Muscle layer of colon (tissue), 2 donors: ENCODE results near the gene COL26A1.

Experiments used
- H3K27ac ChIP-seq: one replicate; pipeline ENCODE4 v1.7.0; 2013; ENCODE audit warnings: low read depth, mild to moderate bottlenecking, low read length, moderate library complexity
- H3K27me3 ChIP-seq, 2 donors: one replicate each; pipeline ENCODE4 v1.7.0; 2013; ENCODE audit warnings: low read length in 2 of 2, mild to moderate bottlenecking in 2 of 2; ENCODE audit not compliant: insufficient read depth in 2 of 2, control insufficient read depth in 1 of 2
- H3K36me3 ChIP-seq: one replicate; pipeline ENCODE4 v1.7.0; 2013; ENCODE audit warnings: mild to moderate bottlenecking, low read length; ENCODE audit not compliant: insufficient read depth
- H3K4me1 ChIP-seq: one replicate; pipeline ENCODE4 v1.7.0; 2013; ENCODE audit warnings: mild to moderate bottlenecking, low read length; ENCODE audit not compliant: insufficient read depth
- H3K4me3 ChIP-seq, 2 donors: one replicate each; pipeline ENCODE4 v1.7.0; 2013; ENCODE audit warnings: low read length in 2 of 2, low read depth in 1 of 2, mild to moderate bottlenecking in 1 of 2, moderate library complexity in 1 of 2
- H3K9ac ChIP-seq: one replicate; pipeline ENCODE4 v1.7.0; 2013; ENCODE audit warnings: low read length
- H3K9me3 ChIP-seq: one replicate; pipeline ENCODE4 v1.7.0; 2013; ENCODE audit warnings: mild to moderate bottlenecking, low read length
- donor health status: abdominal sarcoma.
- donor health status: Adenocarcinoma of cecum.

The COL26A1 gene

GRCh38 chr7:101532400-101533102 is 169.9 kb downstream of the COL26A1 start:
- Histone ChIP-seq H3K27me3 (no peaks in the 10 kb centered on the region), H3K4me1 (no peaks in the 10 kb centered on the region), H3K9me3 (no peaks in the 10 kb centered on the region)

GRCh38 chr7:101533103-101533465 is 170.4 kb downstream of the COL26A1 start:
- Histone ChIP-seq H3K4me1 (no peaks in the 10 kb centered on the region), H3K27ac (no peak overlapping the region), H3K9ac (no peak overlapping the region), H3K36me3 (no peaks in the 10 kb centered on the region), H3K9me3 (no peaks in the 10 kb centered on the region), H3K27me3 (no peaks in the 10 kb centered on the region), H3K4me3 (no peak overlapping the region)

More at GRCh38 chr7:101532400-101533102, 169.9 kb downstream of the COL26A1 start:
- Histone ChIP-seq H3K27ac (no peak overlapping the region), H3K9ac (no peak overlapping the region), H3K4me3 (no peak overlapping the region), H3K36me3 (no peaks in the 10 kb centered on the region)

GRCh38 chr7:101534015-101534803 is 171.5 kb downstream of the COL26A1 start:
- Histone ChIP-seq H3K9me3 (no peaks in the 10 kb centered on the region), H3K9ac (no peak overlapping the region), H3K4me1 (no peaks in the 10 kb centered on the region), H3K36me3 (no peaks in the 10 kb centered on the region), H3K27me3 (no peaks in the 10 kb centered on the region), H3K4me3 (no peak overlapping the region), H3K27ac (no peak overlapping the region)

- no peak overlapping the region for H3K27ac ChIP-seq
- H3K9ac ChIP-seq, result no peak overlapping the region
- H3K36me3 ChIP-seq, result no peaks in the 10 kb centered on the region
- no peaks in the 10 kb centered on the region for H3K4me1 ChIP-seq
- H3K4me3 ChIP-seq, result no peak overlapping the region
- H3K27me3 ChIP-seq, result no peaks in the 10 kb centered on the region
- no peaks in the 10 kb centered on the region for H3K9me3 ChIP-seq
Observed at GRCh38 chr7:101534873-101535272, 172.2 kb downstream of the COL26A1 start.

- no peak overlapping the region for H3K4me3 ChIP-seq
- H3K36me3 ChIP-seq, result no peaks in the 10 kb centered on the region
- H3K4me1 ChIP-seq, result no peaks in the 10 kb centered on the region
- no peaks in the 10 kb centered on the region for H3K9me3 ChIP-seq
- no peak overlapping the region for H3K27ac ChIP-seq
- no peaks in the 10 kb centered on the region for H3K27me3 ChIP-seq
- H3K9ac ChIP-seq, result no peak overlapping the region
Observed at GRCh38 chr7:101535351-101535751, 172.7 kb downstream of the COL26A1 start.

GRCh38 chr7:101536232-101536631 is 173.6 kb downstream of the COL26A1 start:
- Histone ChIP-seq H3K4me1 (no peaks in the 10 kb centered on the region), H3K4me3 (no peak overlapping the region), H3K36me3 (no peaks in the 10 kb centered on the region), H3K9ac (no peak overlapping the region), H3K27me3 (no peaks in the 10 kb centered on the region), H3K27ac (no peak overlapping the region), H3K9me3 (no peaks in the 10 kb centered on the region)

- H3K36me3 ChIP-seq, result no peaks in the 10 kb centered on the region
- no peaks in the 10 kb centered on the region for H3K27me3 ChIP-seq
- H3K4me1 ChIP-seq, result no peaks in the 10 kb centered on the region
- H3K9me3 ChIP-seq, result no peaks in the 10 kb centered on the region
- no peak overlapping the region for H3K4me3 ChIP-seq
- no peak overlapping the region for H3K27ac ChIP-seq
- H3K9ac ChIP-seq, result no peak overlapping the region
Observed at GRCh38 chr7:101536668-101537067, 174.0 kb downstream of the COL26A1 start.

- no peaks in the 10 kb centered on the region for H3K27me3 ChIP-seq
- H3K27ac ChIP-seq, result no peak overlapping the region
- H3K4me3 ChIP-seq, result no peak overlapping the region
- H3K36me3 ChIP-seq, result no peaks in the 10 kb centered on the region
- no peaks in the 10 kb centered on the region for H3K4me1 ChIP-seq
- no peaks in the 10 kb centered on the region for H3K9me3 ChIP-seq
- H3K9ac ChIP-seq, result no peak overlapping the region
Observed at GRCh38 chr7:101537205-101537604, 174.5 kb downstream of the COL26A1 start.

GRCh38 chr7:101537935-101538595 is 175.4 kb downstream of the COL26A1 start:
- Histone ChIP-seq H3K36me3 (no peaks in the 10 kb centered on the region), H3K9me3 (no peaks in the 10 kb centered on the region), H3K4me1 (no peaks in the 10 kb centered on the region), H3K27me3 (no peaks in the 10 kb centered on the region), H3K9ac (no peak overlapping the region), H3K4me3 (no peak overlapping the region), H3K27ac (no peak overlapping the region)

- Histone ChIP-seq H3K36me3 (no peaks in the 10 kb centered on the region), H3K9ac (no peak overlapping the region), H3K4me1 (no peaks in the 10 kb centered on the region), H3K4me3 (no peak overlapping the region), H3K27me3 (no peaks in the 10 kb centered on the region), H3K27ac (no peak overlapping the region), H3K9me3 (no peaks in the 10 kb centered on the region)
Observed at GRCh38 chr7:101538596-101539459, 176.2 kb downstream of the COL26A1 start.

- Histone ChIP-seq H3K9ac (no peak overlapping the region), H3K4me3 (no peak overlapping the region), H3K36me3 (no peaks in the 10 kb centered on the region), H3K4me1 (no peaks in the 10 kb centered on the region), H3K9me3 (no peaks in the 10 kb centered on the region), H3K27ac (no peak overlapping the region), H3K27me3 (no peaks in the 10 kb centered on the region)
Observed at GRCh38 chr7:101539784-101540183, 177.1 kb downstream of the COL26A1 start.
